ENCODE measurements around the gene OSMR. TPM values are rescaled to one million over a fixed set of nuclear protein-coding genes. Genes with fewer than 3 reads are reported as not detected.

OSMR gene
- total and polyA plus RNA-seq, 2 of the 13 experiments (the other 11 are each of a cell fraction or from before 2014, with no cell fraction given), result 21.3 to 86.5 TPM

DNA sequence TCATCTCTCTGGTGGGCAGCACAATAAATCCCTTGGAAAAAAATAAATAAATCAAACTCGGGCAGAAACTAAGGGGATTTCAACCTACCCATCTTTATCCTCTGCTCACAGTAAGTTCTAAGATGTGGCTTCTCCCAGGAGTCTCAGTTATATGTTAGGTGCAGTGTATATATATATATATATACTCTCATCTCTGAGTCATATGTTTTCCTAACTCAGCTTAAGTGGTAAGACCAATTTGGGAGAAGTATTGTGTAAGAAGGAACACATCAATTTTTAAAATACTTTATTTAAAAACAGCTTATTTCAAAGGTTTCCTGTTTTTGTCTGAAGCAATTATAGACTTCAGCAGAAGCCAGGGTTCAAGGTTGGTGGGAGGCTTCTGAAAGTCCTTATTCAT is 20.3 kb upstream of the OSMR start (continued):
- TF ChIP-seq, protein P1, sequence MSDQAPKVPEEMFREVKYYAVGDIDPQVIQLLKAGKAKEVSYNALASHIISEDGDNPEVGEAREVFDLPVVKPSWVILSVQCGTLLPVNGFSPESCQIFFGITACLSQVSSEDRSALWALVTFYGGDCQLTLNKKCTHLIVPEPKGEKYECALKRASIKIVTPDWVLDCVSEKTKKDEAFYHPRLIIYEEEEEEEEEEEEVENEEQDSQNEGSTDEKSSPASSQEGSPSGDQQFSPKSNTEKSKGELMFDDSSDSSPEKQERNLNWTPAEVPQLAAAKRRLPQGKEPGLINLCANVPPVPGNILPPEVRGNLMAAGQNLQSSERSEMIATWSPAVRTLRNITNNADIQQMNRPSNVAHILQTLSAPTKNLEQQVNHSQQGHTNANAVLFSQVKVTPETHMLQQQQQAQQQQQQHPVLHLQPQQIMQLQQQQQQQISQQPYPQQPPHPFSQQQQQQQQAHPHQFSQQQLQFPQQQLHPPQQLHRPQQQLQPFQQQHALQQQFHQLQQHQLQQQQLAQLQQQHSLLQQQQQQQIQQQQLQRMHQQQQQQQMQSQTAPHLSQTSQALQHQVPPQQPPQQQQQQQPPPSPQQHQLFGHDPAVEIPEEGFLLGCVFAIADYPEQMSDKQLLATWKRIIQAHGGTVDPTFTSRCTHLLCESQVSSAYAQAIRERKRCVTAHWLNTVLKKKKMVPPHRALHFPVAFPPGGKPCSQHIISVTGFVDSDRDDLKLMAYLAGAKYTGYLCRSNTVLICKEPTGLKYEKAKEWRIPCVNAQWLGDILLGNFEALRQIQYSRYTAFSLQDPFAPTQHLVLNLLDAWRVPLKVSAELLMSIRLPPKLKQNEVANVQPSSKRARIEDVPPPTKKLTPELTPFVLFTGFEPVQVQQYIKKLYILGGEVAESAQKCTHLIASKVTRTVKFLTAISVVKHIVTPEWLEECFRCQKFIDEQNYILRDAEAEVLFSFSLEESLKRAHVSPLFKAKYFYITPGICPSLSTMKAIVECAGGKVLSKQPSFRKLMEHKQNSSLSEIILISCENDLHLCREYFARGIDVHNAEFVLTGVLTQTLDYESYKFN (CRISPR knock-in tag; conservative IDR thresholded peaks at IDR 0.05), result no peak
- TF ChIP-seq E2F1 (CRISPR knock-in tag; IDR thresholded peaks at IDR 0.05) (no peak), ZNF7 (CRISPR knock-in tag; IDR thresholded peaks at IDR 0.05) (no peak), CREBL2 (CRISPR knock-in tag; IDR thresholded peaks at IDR 0.05; ENCODE audit: borderline replicate concordance) (no peak), NCOA1 (CRISPR knock-in tag; IDR thresholded peaks at IDR 0.05) (no peak), ZNF567 (CRISPR knock-in tag; IDR thresholded peaks at IDR 0.05; ENCODE audit: borderline replicate concordance) (no peak), ZFP36L2 (CRISPR knock-in tag; IDR thresholded peaks at IDR 0.05) (no peak), ZNF230 (CRISPR knock-in tag; IDR thresholded peaks at IDR 0.05) (no peak), NR2F1 (CRISPR knock-in tag; IDR thresholded peaks at IDR 0.05) (no peak), ZNF607 (CRISPR knock-in tag; IDR thresholded peaks at IDR 0.05; ENCODE audit: borderline replicate concordance) (no peak), IRX3 (CRISPR knock-in tag; IDR thresholded peaks at IDR 0.05; ENCODE audit: borderline replicate concordance, low read depth) (no peak), ZNF687 (CRISPR knock-in tag; IDR thresholded peaks at IDR 0.05) (no peak), REXO4 (CRISPR knock-in tag; IDR thresholded peaks at IDR 0.05; ENCODE audit: borderline replicate concordance) (no peak)
